ENCODE results near the gene SLC22A1.
A peak's percentile ranks its signal among the peaks of the same experiment; 100 is the strongest.

SLC22A1 gene

GRCh38 chr6:160095146-160095845, 26.3 kb upstream of the SLC22A1 start:
- no peak for TF ChIP-seq CTCF (IDR thresholded peaks at IDR 0.05; ENCODE audit: low read depth, low read length)
- DNase-seq (ENCODE audit: extremely low read depth, low read depth), result no peak

- DNase-seq (ENCODE audit: extremely low read depth, low read depth), result no peak
Observed at GRCh38 chr6:160101277-160102205, 20.1 kb upstream of the SLC22A1 start.

GRCh38 chr6:160102399-160102798, 19.2 kb upstream of the SLC22A1 start:
- no peak for TF ChIP-seq CTCF (IDR thresholded peaks at IDR 0.05; ENCODE audit: low read depth, low read length)
- no peak for DNase-seq (ENCODE audit: extremely low read depth, low read depth)

More at GRCh38 chr6:160101277-160102205, 20.1 kb upstream of the SLC22A1 start:
- no peak for TF ChIP-seq CTCF (IDR thresholded peaks at IDR 0.05; ENCODE audit: low read depth, low read length)

GRCh38 chr6:160102956-160103824, 18.4 kb upstream of the SLC22A1 start:
- TF ChIP-seq CTCF (IDR thresholded peaks at IDR 0.05; ENCODE audit: low read depth, low read length), result peak; percentile 46
- DNase-seq (ENCODE audit: extremely low read depth, low read depth), result no peak

GRCh38 chr6:160103825-160104100, 17.9 kb upstream of the SLC22A1 start:
- no peak for DNase-seq (ENCODE audit: extremely low read depth, low read depth)
- no peak for TF ChIP-seq CTCF (IDR thresholded peaks at IDR 0.05; ENCODE audit: low read depth, low read length)

- no peak for DNase-seq (ENCODE audit: extremely low read depth, low read depth)
- TF ChIP-seq CTCF (IDR thresholded peaks at IDR 0.05; ENCODE audit: low read depth, low read length), result no peak
Observed at GRCh38 chr6:160104821-160105517, 16.6 kb upstream of the SLC22A1 start.
